B cell (primary cell): ENCODE results near the gene NUDC. TPM values are rescaled to one million over a fixed set of nuclear protein-coding genes. Genes with fewer than 3 reads are reported as not detected.

Experiments
- ATAC-seq: fragments of 200-7000 bp; cut with Tn5 transposase; one replicate; pipeline ENCODE4 v1.10.0; 2021; ENCODE audit warnings: low read depth, mild to moderate bottlenecking, moderate number of reproducible peaks, moderate library complexity
- CTCF ChIA-PET: fragments of 350-600 bp; sonication (Branson Sonifier 250); formaldehyde crosslinking; loops from one replicate; lab custom pipeline; 2021; ENCODE audit warnings: antibody characterized with exemption, inconsistent platforms; lab: Charles Lee
- POLR2A ChIA-PET: fragments of 350-600 bp; sonication (Branson Sonifier 250); formaldehyde crosslinking; loops from one replicate; lab custom pipeline; 2021; ENCODE audit warnings: antibody characterized with exemption; lab: Charles Lee
- DNase-seq: peaks from one replicate; pipeline ENCODE4 v3.0.0; 2013
- H2AFZ ChIP-seq: 2 replicates; pipeline ENCODE4 v1.6.1; 2012; ENCODE audit warnings: mild to moderate bottlenecking, low read depth, low read length; ENCODE audit not compliant: insufficient read depth, poor library complexity, severe bottlenecking
- H3K27ac ChIP-seq, 2 donors: 1 replicate in 1 of 2; 2 replicates in 1 of 2; pipeline ENCODE4 v1.5.1; 2012 to 2013; ENCODE audit warnings: low read length in 2 of 2, mild to moderate bottlenecking in 2 of 2, moderate library complexity in 1 of 2
- H3K27me3 ChIP-seq, 4 experiments: fragments of 200-600 bp in 1 of 4; sonication (generic) in 1 of 4; replicated peaks in 1 of 4; 1 replicate in 2 of 4; 2 replicates in 2 of 4; pipeline versions ENCODE4 v1.6.1 to v1.7.0; 2013 to 2016; ENCODE audit warnings: low read length in 3 of 4, mild to moderate bottlenecking in 2 of 4, mixed read lengths in 1 of 4, moderate library complexity in 1 of 4; ENCODE audit not compliant: insufficient read depth in 4 of 4, control insufficient read depth in 3 of 4; ENCODE audit errors: control extremely low read depth in 1 of 4
- H3K36me3 ChIP-seq, 2 experiments: replicated peaks in 1 of 2; 1 replicate in 1 of 2; 2 replicates in 1 of 2; pipeline versions ENCODE4 v1.6.1 to v1.7.1; 2013; ENCODE audit warnings: low read length in 1 of 2; ENCODE audit not compliant: insufficient read depth in 2 of 2, control insufficient read depth in 1 of 2; ENCODE audit errors: control extremely low read depth in 1 of 2, extremely low read depth in 1 of 2
- H3K4me1 ChIP-seq, 2 donors: fragments of 200-600 bp in 1 of 2; sonication (generic) in 1 of 2; 1 replicate in 1 of 2; 2 replicates in 1 of 2; pipeline versions ENCODE4 v1.5.1 to v1.6.1; 2013 to 2017; ENCODE audit warnings: low read length in 2 of 2; ENCODE audit not compliant: control insufficient read depth in 2 of 2, insufficient read depth in 2 of 2
- H3K4me2 ChIP-seq: replicated peaks from 2 replicates; pipeline ENCODE3; 2012; ENCODE audit warnings: mild to moderate bottlenecking, low read depth, low read length; ENCODE audit not compliant: poor library complexity, severe bottlenecking
- H3K4me3 ChIP-seq, 5 experiments: fragments of 200-600 bp in 1 of 5; sonication (generic) in 1 of 5; 1 replicate in 3 of 5; 2 replicates in 2 of 5; pipeline versions ENCODE4 v1.5.1 to v1.7.0; 2011 to 2016; ENCODE audit warnings: low read length in 4 of 5, mild to moderate bottlenecking in 4 of 5, low read depth in 2 of 5, control low read depth in 1 of 5, moderate library complexity in 1 of 5; ENCODE audit not compliant: insufficient read depth in 1 of 5; ENCODE audit errors: control extremely low read depth in 1 of 5, extremely low read depth in 1 of 5
- H3K79me2 ChIP-seq: fragments of 200-600 bp; sonication (generic); one replicate; pipeline ENCODE4 v1.6.0; 2016; ENCODE audit warnings: low read length; ENCODE audit not compliant: control insufficient read depth, insufficient read depth
- H3K9ac ChIP-seq: fragments of 200-600 bp; sonication (generic); 2 replicates; pipeline ENCODE4 v1.6.1; 2017; ENCODE audit warnings: mild to moderate bottlenecking, low read length, moderate library complexity
- H3K9me3 ChIP-seq, 3 donors: one replicate each; pipeline versions ENCODE4 v1.6.1 to v1.7.1; 2013; ENCODE audit warnings: low read length in 2 of 3; ENCODE audit not compliant: control insufficient read depth in 2 of 3, insufficient read depth in 1 of 3; ENCODE audit errors: control extremely low read depth in 1 of 3
- H4K20me1 ChIP-seq: 2 replicates; pipeline ENCODE4 v1.6.0; 2012; ENCODE audit warnings: mild to moderate bottlenecking, low read length; ENCODE audit not compliant: insufficient read depth, control insufficient read depth, poor library complexity, severe bottlenecking
- H3K27ac Mint-ChIP-seq: one replicate; pipeline ENCODE4 v1.8.0; 2021; ENCODE audit warnings: mixed read lengths
- H3K27me3 Mint-ChIP-seq: one replicate; pipeline ENCODE4 v1.8.0; 2021; ENCODE audit warnings: mixed read lengths
- H3K4me1 Mint-ChIP-seq: one replicate; pipeline ENCODE4 v1.8.0; 2021; ENCODE audit warnings: mixed read lengths
- H3K4me3 Mint-ChIP-seq: one replicate; pipeline ENCODE4 v1.8.0; 2021; ENCODE audit warnings: mixed read lengths
- H3K9me3 Mint-ChIP-seq: one replicate; pipeline ENCODE4 v1.8.0; 2022; ENCODE audit warnings: mixed read lengths; ENCODE audit not compliant: insufficient read depth
- EZH2 ChIP-seq: IDR thresholded peaks from 2 replicates; pipeline ENCODE4 v1.6.1; 2012; ENCODE audit warnings: borderline replicate concordance, low read depth, mild to moderate bottlenecking, moderate library complexity, low read length; ENCODE audit not compliant: insufficient read depth, poor library complexity, severe bottlenecking
- WGBS: methylation state at CpG from one replicate; pipeline ENCODE4 v1.1.5; 2013; ENCODE audit warnings: missing lambda C conversion rate; ENCODE audit not compliant: insufficient coverage; 5-methylcytosine and 5-hydroxymethylcytosine counted together
- intact Hi-C: fragments of 100-400 bp; cut with micrococcal nuclease; formaldehyde crosslinking; loops from one replicate; pipeline ENCODE4 v1.10.0; 2022
- polyA plus RNA-seq: library from polyadenylated mRNA; depleted of rRNA; stranded (reverse); fragments of >200 nt; gene quantifications from 2 replicates; pipeline ENCODE4 v1.2.3, GENCODE V29; 2012
- total RNA-seq, 2 donors: library from RNA; stranded (reverse); fragments of 120-200 nt in 1 of 2; gene quantifications; 1 replicate in 1 of 2; 2 replicates in 1 of 2; pipeline versions ENCODE4 v1.2.3 to v1.2.4, GENCODE V29; 2013 to 2022
- TF ChIP-seq, protein P1 (sequence below): fragments of 200-600 bp; IDR thresholded peaks from one replicate; pipeline ENCODE4 v1.8.0; 2022; ENCODE audit warnings: antibody characterized with exemption, mild to moderate bottlenecking

The NUDC gene
- total and polyA plus RNA-seq, 2 donors (not counting 1 experiment from before 2014, with no cell fraction given): 28.3 to 45.3 TPM

- H3K9me3 Mint-ChIP-seq: no peaks in the 10 kb centered on the region
- no peaks in the 10 kb centered on the region for H3K27me3 Mint-ChIP-seq
- DNase-seq (no peak), ATAC-seq (no peak)
- H3K79me2 ChIP-seq: no peaks in the 10 kb centered on the region
- CTCF ChIA-PET: no interaction called here
- POLR2A ChIA-PET: no interaction called here
- no peak overlapping the region for H3K4me3 ChIP-seq
- no peak overlapping the region for H3K4me2 ChIP-seq
- H3K36me3 ChIP-seq: peaks cover 0 to 7% of the 10 kb centered on the region in 2 experiments
- H3K27me3 ChIP-seq: no peaks in the 10 kb centered on the region
- H2AFZ ChIP-seq: no peak overlapping the region
- no peaks in the 10 kb centered on the region for H4K20me1 ChIP-seq
- no peaks in the 10 kb centered on the region for H3K4me1 Mint-ChIP-seq
- H3K9me3 ChIP-seq: peaks cover 0 to 2% (median 0%) of the 10 kb centered on the region in 3 donors
- no peak overlapping the region for H3K27ac Mint-ChIP-seq
- WGBS: 75% methylated on average over 6 of the region's 8 CpGs
- H3K4me3 Mint-ChIP-seq: no peak overlapping the region
- H3K4me1 ChIP-seq: no peaks in the 10 kb centered on the region
- no peak overlapping the region for H3K9ac ChIP-seq
- TF ChIP-seq, protein P1, sequence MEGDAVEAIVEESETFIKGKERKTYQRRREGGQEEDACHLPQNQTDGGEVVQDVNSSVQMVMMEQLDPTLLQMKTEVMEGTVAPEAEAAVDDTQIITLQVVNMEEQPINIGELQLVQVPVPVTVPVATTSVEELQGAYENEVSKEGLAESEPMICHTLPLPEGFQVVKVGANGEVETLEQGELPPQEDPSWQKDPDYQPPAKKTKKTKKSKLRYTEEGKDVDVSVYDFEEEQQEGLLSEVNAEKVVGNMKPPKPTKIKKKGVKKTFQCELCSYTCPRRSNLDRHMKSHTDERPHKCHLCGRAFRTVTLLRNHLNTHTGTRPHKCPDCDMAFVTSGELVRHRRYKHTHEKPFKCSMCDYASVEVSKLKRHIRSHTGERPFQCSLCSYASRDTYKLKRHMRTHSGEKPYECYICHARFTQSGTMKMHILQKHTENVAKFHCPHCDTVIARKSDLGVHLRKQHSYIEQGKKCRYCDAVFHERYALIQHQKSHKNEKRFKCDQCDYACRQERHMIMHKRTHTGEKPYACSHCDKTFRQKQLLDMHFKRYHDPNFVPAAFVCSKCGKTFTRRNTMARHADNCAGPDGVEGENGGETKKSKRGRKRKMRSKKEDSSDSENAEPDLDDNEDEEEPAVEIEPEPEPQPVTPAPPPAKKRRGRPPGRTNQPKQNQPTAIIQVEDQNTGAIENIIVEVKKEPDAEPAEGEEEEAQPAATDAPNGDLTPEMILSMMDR: no peak
- TF ChIP-seq EZH2: no peak
- H3K27ac ChIP-seq: no peak overlapping the region
- intact Hi-C loops: no loop called here
Observed at GRCh38 chr1:26950602-26951001, 29.1 kb downstream of the NUDC start.

GRCh38 chr1:26951216-26951615, 29.7 kb downstream of the NUDC start:
- no peak for DNase-seq
- Histone ChIP-seq H3K9me3 (peaks cover 0 to 2% (median 0%) of the 10 kb centered on the region in 3 donors), H3K27ac (no peak overlapping the region), H3K9ac (no peak overlapping the region), H3K4me3 (no peak overlapping the region), H3K36me3 (peaks cover 0 to 2% of the 10 kb centered on the region in 2 experiments), H3K4me2 (no peak overlapping the region), H3K79me2 (no peaks in the 10 kb centered on the region), H3K4me1 (no peaks in the 10 kb centered on the region), H2AFZ (no peak overlapping the region), H4K20me1 (no peaks in the 10 kb centered on the region), H3K27me3 (no peaks in the 10 kb centered on the region)
- H3K27me3 Mint-ChIP-seq: no peaks in the 10 kb centered on the region
- ChIA-PET POLR2A (no interaction called here), CTCF (no interaction called here)
- H3K9me3 Mint-ChIP-seq: no peaks in the 10 kb centered on the region
- intact Hi-C loops: no loop called here
- H3K4me1 Mint-ChIP-seq: no peaks in the 10 kb centered on the region
- 99% methylated on average over 14 of the region's 14 CpGs for WGBS
- no peak for ATAC-seq
- TF ChIP-seq, protein P1: no peak
- no peak for TF ChIP-seq EZH2
- H3K4me3 Mint-ChIP-seq: no peak overlapping the region
- H3K27ac Mint-ChIP-seq: no peak overlapping the region
